ENCODE measurements around the gene ARHGAP6. TPM values are rescaled to one million over a fixed set of nuclear protein-coding genes. Genes with fewer than 3 reads are reported as not detected.
"Not testable (repeated sequence)": the region's sequence is repeated elsewhere in the genome, so short reads cannot be mapped to it uniquely, and the experiment has no call there.

The ARHGAP6 gene
- total and polyA plus RNA-seq, 2 donors (not counting 3 experiments of a cell fraction or from before 2014, with no cell fraction given): 0.69 to 0.83 TPM

- no peak for DNase-seq (ENCODE audit: low read depth, low spot score)
- TF ChIP-seq EZH2 (IDR thresholded peaks at IDR 0.05; ENCODE audit: borderline replicate concordance, low read depth, low read length, severe bottlenecking): no peak
- TF ChIP-seq FOS (IDR thresholded peaks at IDR 0.05; ENCODE audit: borderline replicate concordance, insufficient read depth, low read length): no peak
- TF ChIP-seq MYC (IDR thresholded peaks at IDR 0.05; ENCODE audit: low read depth, low read length): no peak
- no peak for TF ChIP-seq POLR2AphosphoS5 (IDR thresholded peaks at IDR 0.05; ENCODE audit: insufficient read depth, low read depth, low read length)
- no peak for TF ChIP-seq JUN (IDR thresholded peaks at IDR 0.05; ENCODE audit: borderline replicate concordance, insufficient read depth, insufficient read length, low read depth)
- no peak for TF ChIP-seq MAX (IDR thresholded peaks at IDR 0.05; ENCODE audit: insufficient read depth, insufficient read length)
- TF ChIP-seq GATA2 (IDR thresholded peaks at IDR 0.05; ENCODE audit: insufficient read depth, insufficient read length, low read depth, low read length): no peak
- TF ChIP-seq POLR2A (IDR thresholded peaks at IDR 0.05; ENCODE audit: low read depth, low read length): no peak
- TF ChIP-seq CTCF (IDR thresholded peaks at IDR 0.05; ENCODE audit: extremely low read depth in 1 of 2, insufficient read depth in 1 of 2, low read depth in 1 of 2, low read length in 2 of 2): no peak
- no peaks in the 10 kb centered on the region for H3K9me3 ChIP-seq (replicated peaks; ENCODE audit: control insufficient read depth, insufficient read depth, low read length)
- no TSS peak for BruUV-seq (replicated peaks)
- FAIRE-seq: no peak
- H3K9ac ChIP-seq (replicated peaks; ENCODE audit: extremely low read depth, insufficient read depth, low read length): no peak overlapping the region
- no peaks in the 10 kb centered on the region for H3K79me2 ChIP-seq (ENCODE audit: control insufficient read depth, insufficient read depth, low read length)
- H4K20me1 ChIP-seq (replicated peaks; ENCODE audit: control insufficient read depth, extremely low read depth, insufficient read depth, low read length): no peaks in the 10 kb centered on the region
- POLR2A ChIA-PET: no interaction called here
- no peaks in the 10 kb centered on the region for H3K9me1 ChIP-seq (replicated peaks; ENCODE audit: control insufficient read depth, extremely low read depth, insufficient read depth, low read length)
- H3K4me2 ChIP-seq (ENCODE audit: insufficient read depth, low read length): no peak overlapping the region
- CTCF ChIA-PET: interaction anchor here (0.8 kb wide), 1 partner anchor 21 kb away, joined by 3 read pairs; no protein-coding TSS in a partner anchor
- no peak overlapping the region for H2AFZ ChIP-seq (ENCODE audit: low read depth, low read length)
- no peak overlapping the region for H3K4me3 ChIP-seq (replicated peaks in 1 of 3; ENCODE audit: insufficient read depth in 1 of 3, low read depth in 1 of 3, low read length in 3 of 3)
- no peak overlapping the region for H3K27ac ChIP-seq (ENCODE audit: insufficient read depth, low read depth, low read length)
- dilution Hi-C loops (cut with MboI; ENCODE audit: extremely low pct_ligation_motif_present, low sequenced_read_pairs): no loop called here
- H3K27me3 ChIP-seq (ENCODE audit: control insufficient read depth in 2 of 2, insufficient read depth in 2 of 2, low read length in 2 of 2): no peaks in the 10 kb centered on the region
- no peaks in the 10 kb centered on the region for H3K4me1 ChIP-seq (ENCODE audit: control insufficient read depth, extremely low read depth, insufficient read depth, low read length)
- H3K36me3 ChIP-seq (ENCODE audit: control insufficient read depth in 2 of 2, extremely low read depth in 1 of 2, insufficient read depth in 2 of 2, low read length in 2 of 2): no peaks in the 10 kb centered on the region
- intact Hi-C loops (cut with micrococcal nuclease): no loop called here
These were observed 426.5 kb downstream of the ARHGAP6 start for GRCh38 chrX:11239230-11239629.

GRCh38 chrX:11235377-11235776 is 430.3 kb downstream of the ARHGAP6 start:
- H3K9ac ChIP-seq (replicated peaks; ENCODE audit: extremely low read depth, insufficient read depth, low read length); BruUV-seq (replicated peaks); DNase-seq (ENCODE audit: low read depth, low spot score); FAIRE-seq; H2AFZ ChIP-seq (ENCODE audit: low read depth, low read length); H3K9me1 ChIP-seq (replicated peaks; ENCODE audit: control insufficient read depth, extremely low read depth, insufficient read depth, low read length); H3K36me3 ChIP-seq (ENCODE audit: control insufficient read depth in 2 of 2, extremely low read depth in 1 of 2, insufficient read depth in 2 of 2, low read length in 2 of 2); H3K4me3 ChIP-seq (replicated peaks in 1 of 3; ENCODE audit: insufficient read depth in 1 of 3, low read depth in 1 of 3, low read length in 3 of 3); H3K4me1 ChIP-seq (ENCODE audit: control insufficient read depth, extremely low read depth, insufficient read depth, low read length); dilution Hi-C loops (cut with MboI; ENCODE audit: extremely low pct_ligation_motif_present, low sequenced_read_pairs); intact Hi-C loops (cut with micrococcal nuclease); POLR2A ChIA-PET; H3K27ac ChIP-seq (ENCODE audit: insufficient read depth, low read depth, low read length); CTCF ChIA-PET; H3K79me2 ChIP-seq (ENCODE audit: control insufficient read depth, insufficient read depth, low read length); H3K9me3 ChIP-seq (replicated peaks; ENCODE audit: control insufficient read depth, insufficient read depth, low read length); H3K27me3 ChIP-seq (ENCODE audit: control insufficient read depth in 2 of 2, insufficient read depth in 2 of 2, low read length in 2 of 2); H3K4me2 ChIP-seq (ENCODE audit: insufficient read depth, low read length); H4K20me1 ChIP-seq (replicated peaks; ENCODE audit: control insufficient read depth, extremely low read depth, insufficient read depth, low read length): not testable (repeated sequence)
